GM04504 (cell line): Measurements from ENCODE around the gene RAD51B.

ENCODE experiments used
- DNase-seq: peaks from one replicate; pipeline ENCODE4 v3.0.0-alpha.2; 2012; ENCODE audit warnings: low read depth

RAD51B gene

DNA sequence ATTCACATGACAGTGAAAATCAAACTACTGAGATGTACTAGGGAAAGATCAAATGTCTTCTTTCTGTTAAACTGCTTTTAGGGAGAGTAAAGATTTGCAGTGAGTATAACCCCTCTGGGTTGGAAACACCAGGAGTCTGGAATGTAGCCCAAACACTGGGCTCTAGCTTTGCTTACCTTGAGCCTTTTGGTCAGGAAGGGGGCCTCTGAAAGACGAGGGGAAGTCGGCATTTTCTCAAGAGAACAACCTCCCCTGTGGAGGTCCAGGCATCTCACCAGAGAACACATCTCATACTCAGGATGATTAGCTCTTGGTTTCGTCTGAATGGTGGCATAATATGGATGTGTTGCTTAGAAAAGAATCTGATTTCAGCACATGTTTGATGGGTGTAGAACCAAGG is 804.2 kb downstream of the RAD51B start:
- no peak for DNase-seq

DNA sequence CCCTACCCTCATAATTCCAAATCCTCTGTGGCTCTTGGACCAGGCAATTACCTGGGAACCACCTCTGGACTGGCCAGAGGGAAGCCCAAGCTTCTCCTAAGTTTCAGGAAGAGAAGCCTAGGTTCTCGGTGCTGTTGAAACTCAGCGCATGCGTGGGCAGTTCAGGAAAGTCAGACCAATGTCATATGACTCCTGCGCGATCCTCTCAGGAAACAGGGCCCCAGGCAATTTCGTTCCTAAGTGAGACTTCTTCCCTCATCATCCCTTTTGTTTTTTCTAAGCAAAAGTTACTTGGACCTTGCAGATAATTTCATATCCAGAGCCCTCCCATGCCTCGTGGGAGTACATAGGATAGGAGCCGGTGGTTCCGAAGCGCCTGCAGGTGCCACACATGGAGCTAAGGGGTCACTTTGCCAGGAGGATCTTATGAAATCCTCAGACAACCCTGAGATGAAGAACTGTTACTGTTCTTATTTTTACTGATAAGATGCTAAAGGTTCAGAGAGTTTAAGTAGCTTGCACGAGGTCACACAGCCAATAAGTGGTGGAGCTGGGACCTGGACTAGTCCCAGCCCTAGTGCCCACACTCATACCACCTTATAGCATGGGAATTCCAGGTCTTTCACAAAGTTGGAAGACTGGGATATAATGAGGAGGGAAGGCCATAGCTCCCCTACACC is 805.1 kb downstream of the RAD51B start:
- no peak for DNase-seq

DNA sequence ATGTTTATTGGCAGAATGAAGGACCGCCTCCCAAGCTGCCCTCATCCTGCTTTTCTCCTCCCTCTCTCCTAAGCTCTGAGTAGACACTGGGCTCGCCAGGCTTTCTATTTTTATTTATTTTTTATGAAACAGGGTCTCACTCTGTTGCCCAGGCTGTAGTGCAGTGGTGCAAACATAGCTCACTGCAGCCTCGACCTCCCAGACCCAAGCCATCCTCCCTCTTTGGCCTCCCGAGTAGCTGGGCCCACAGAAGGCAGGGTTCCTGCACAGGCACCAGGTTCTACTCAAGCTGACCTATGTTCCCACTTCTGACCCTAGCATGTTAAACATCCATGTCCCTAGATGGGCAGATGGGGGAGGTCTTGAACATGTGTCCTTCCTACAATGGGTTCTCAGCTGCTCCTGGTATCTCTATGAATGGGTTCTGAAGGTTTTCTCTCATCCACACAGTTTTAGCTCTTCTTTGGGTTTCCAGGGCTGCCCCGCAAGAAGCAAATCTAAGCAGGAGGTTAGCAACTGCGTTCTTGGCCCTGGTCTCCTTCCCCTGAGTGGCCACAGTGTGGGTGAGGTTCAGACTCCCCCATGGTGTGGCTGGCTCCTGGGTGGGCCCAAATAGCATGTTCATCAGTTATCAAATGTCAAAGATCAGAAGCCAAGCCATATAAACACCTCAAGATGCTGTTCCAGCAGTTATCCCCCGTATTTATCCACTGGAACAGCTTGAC is 805.9 kb downstream of the RAD51B start:
- no peak for DNase-seq

DNA sequence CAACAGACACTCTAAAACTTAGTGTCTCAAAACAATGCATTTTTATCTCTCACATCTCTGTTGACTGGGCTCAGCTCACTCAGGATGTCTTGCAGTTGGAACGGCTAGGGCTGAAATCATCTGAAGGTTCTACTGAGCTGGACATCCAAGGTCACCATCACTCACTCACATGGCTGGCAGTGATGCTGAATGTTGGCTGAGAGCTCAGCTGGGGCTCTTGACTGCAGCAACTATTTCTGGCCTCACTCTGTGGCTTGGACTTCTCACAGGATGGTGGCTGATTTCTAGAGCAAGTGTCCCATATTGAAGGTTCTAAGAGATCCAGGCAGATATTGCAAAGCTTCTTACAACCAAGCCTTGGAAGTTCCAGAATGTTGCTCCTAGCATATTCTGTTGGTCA is 806.8 kb downstream of the RAD51B start:
- no peak for DNase-seq

DNA sequence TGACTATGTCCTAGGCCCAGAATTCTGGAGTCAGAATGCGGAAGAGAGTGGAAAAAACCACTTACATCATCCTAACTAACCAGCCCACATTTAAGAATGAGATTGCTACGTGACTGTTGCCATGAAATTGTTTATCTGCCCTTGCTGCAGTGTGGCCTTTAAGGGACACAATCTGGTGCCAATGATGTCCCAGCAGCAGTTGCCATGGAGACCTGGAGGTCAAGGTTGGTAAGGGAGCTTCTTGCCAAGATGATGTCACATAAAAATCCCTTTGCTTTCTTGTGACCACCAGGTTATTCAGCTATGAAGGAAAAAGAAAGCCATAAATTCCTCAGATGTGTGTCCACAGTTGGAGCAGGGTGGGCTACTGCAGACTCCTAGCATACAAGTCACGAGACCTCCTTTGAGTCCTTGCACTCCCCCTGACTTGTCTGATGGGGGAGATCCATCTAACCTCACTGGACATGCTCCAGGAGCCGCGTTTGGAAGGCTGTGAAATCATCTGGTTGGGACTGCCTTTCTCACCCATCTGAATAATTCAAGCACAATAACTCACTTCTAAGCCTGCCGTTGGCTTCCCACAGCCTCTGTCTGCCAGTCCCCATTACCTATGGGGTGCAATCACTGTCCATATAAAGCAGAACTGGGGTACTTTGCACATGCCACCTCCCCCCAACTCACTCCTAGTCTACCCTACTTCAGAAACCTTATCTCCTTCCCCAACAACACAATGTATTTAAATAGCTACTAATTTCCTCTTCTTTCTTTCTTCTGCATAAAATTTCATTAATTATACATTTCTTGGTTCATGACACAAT is 807.7 kb downstream of the RAD51B start:
- DNase-seq: no peak

DNA sequence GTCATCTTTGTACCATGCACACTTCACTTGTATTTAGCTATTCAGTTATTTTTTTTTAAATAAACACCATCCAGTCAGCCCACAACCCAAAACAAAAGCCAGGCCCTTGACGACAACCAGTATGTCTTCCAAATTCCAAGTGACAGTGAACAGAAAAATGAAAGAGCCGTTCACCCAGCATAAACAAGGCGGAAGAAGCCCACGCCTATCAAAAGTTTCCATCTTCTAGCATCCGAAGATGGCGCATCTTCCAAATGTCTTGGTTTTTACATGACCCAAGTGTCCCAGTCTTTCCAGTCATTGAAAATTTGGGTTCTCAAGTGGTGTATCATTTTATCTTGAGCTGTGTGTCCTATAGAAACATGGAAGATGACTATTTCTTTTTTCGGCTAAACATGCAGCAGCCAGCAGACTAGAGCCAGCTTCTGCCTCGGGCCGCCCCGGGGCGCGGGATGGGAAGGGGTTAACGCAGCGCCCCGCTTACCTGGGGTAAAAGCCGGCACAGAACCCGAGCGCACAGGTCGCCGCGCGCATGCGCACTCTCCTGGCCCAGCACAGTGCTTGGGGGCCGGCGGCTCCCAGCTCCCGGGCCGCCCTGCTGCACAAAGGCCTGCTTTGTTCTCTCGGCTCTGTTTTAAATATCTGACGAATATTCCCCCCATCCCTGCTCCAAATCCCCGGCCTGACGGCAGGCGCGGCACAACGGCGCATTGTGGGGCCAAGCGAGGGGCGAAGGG is 808.5 kb downstream of the RAD51B start:
- no peak for DNase-seq

DNA sequence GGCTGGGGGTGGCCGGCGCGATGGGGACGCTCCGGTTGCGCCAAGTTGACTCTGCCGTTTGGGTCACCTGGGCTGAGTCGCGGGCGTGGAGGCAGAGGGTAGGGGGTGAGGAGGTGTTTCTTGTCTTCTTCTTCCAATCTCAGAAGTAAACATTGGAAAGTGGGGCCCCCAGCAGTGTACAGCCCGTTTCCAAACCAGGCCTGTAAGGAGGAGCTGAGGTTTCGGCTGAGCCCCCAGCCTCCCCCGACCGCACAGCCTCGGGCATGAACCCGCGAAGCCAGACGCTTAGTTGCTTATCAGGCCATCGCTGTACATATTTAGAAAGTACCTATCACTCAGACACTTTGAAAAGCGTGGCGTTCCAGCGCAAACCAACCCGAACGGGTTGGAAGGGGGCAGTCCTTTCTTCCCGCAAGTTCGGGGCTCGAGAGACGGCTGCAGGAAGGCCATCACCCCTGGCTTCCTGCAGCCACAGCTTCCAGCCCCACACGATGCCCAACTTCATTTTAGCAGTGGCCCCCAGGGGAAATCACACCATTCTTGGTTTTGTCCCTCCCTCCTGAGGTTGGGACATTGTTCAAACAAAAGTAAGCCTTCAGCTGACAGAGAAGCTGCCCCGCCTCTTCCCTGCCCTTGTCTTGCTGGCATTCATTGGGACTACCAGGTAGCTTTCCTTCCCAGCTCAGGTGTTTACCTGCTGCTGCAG is 809.2 kb downstream of the RAD51B start:
- no peak for DNase-seq

DNA sequence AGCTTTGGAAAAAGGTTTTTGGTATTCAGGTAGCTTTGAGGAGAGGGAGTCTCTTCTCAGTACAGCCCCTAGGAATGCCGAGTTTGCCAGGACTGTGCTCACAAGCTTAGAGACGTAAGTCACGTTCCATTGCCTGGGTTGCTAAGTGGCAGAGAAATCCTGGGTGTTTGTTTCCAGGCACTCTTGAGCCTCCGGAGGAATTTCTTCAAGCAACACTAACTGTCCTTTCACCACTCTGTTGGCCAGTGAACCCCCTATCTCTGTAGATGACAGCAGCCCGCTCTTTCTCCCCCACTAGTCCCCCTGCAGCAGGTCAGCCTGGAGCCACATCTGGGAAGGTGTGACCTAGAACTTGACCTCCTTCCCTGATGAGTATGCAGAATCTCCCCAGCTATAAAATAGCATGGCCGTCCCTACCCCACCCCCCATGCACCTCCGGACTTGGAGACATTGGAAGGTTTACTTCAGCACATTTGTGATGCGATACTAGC is 810.5 kb downstream of the RAD51B start:
- DNase-seq: no peak

DNA sequence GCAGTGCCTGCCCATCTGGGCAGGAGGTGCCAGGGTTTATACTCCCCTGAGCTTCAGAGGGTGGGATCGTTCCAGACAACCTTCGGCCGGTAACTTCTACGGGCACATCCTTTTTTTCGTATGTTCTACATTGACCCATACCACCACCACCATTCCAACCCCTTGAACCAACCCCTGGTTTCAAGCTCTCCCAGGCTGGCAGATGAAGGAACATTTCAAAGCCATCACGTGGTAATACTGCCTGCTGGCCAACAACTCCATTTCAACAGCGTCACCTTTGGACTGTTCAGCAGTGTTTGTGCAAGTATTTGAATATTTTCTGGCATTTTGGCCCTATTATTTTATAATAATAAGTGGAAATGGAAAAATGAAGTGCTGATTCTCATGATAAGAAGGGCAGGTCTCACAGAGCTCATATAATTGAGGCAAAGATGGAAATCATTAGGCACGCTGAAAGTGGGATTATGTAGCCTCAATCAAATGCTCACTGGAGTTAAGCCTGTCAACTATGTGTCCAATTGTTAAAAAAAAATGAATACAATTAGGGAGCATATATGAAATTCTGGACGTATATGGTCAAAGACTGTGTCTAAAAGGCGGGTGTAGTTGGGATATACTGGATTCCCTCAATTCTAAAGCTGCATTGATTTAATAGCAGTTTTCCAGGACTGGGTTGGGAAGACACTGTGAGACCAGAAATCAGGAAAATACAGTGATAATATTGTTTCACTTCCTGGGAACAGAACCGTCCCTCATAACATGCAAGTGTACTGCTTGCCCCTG is 811.2 kb downstream of the RAD51B start:
- no peak for DNase-seq

DNA sequence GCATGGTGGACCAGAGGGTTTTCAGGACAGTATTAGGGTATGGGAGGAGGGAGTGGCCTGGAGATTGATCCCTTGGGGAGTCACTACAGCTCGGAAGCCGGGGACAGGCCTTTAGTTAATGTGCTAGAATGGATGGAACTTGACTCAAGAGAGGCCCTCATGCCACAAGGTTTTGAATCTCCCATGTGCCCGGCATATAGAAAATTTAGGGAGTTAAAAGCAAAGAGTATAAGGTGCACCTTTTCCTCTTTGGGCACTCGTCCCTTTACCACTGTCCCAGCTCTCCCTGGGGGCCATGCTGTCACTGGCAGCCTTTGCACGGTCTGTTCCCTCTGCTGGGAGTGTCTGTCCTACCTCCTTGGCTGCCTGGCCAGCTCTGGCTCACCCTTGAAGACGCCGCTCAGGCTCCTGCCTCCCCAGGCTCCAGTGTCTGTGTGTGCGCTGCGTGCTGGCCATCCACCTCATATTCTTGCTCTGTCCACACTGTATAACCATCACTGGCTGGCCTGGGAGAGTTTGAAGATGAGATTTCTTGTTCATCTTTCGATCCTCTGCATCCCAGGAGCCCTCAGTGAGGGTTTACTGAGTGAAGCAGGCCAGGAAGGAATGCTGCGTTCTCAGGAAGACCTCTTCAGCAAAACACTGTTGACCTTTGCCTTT is 811.9 kb downstream of the RAD51B start:
- no peak for DNase-seq

DNA sequence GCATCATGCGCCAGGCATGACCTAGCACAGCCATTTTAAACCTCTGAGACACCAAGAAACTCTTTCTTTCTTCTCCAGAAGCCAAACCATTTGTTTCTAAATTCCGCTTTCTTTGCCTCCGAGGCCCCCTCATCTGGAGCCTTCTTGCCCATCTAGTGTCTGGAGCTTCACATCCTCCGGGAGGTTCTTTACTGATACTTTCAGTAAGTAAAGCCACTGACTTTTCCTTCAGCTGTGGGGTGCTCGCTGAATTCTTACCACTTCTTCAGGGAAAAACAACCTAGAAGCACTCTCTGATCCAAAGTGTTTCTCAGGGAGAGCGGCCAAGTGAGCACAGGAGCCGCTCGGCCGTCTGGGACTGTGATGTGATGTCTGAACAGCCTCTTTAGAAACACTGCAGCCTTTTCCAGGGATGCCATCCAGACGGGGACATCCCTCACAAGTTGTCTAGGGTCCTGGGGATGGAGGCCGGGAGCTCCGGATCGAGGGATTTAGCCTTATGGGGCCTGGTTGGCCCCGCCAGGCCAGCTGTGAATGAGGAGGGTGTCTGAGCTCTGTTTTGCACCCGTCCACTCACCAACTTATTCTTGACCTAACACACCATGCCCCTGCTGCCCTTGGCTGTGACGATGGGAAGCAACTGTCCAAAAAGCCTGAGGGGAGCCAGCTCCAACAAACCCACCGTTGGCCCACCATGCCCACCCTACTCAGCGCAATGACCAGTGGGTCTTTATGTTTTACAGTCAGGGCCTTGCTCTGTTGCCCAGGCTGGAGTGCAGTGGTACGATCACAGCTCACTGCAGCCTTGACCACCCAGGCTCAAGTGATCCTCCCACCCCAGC is 812.7 kb downstream of the RAD51B start:
- no peak for DNase-seq

DNA sequence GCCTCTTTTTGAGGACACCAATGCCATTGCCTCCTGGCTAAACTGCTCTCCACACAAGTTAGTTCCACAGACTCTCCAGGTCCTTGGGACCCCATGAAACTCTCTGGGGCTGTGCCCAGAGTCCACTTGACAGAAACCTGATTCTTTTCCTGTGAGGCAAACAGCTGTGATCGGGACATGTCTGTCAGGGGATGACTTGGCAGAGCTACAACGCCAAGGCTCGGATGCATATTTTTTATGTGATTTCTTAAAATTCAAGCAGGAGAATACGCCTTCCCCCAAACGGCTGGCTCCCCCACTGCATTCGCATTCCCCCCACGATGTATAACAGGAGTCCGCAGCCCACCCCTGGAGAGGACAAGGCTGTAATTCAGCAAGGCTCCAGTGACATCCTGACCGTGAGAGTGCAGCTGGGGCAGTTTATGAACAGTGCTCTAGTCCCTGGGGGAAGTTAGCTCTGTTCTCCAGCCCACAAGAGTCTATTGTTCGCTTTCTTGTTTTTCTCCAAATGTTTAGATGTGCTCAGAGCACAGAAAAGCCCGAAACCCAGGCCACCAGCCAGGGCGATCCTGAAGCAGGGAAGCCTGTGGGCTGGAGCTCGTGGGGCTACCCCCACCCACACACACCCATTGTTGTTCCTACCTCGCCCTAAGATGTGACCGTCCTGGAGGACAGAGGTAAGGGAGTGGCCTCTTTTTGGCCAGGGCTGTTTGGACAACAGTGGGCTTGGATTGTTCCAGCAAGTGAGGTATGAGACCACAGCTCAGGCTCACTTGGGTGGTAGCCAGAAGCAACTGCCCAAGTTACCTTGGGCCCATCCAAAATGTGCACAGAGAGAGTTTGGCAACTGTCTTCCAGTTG is 813.8 kb downstream of the RAD51B start:
- no peak for DNase-seq

DNA sequence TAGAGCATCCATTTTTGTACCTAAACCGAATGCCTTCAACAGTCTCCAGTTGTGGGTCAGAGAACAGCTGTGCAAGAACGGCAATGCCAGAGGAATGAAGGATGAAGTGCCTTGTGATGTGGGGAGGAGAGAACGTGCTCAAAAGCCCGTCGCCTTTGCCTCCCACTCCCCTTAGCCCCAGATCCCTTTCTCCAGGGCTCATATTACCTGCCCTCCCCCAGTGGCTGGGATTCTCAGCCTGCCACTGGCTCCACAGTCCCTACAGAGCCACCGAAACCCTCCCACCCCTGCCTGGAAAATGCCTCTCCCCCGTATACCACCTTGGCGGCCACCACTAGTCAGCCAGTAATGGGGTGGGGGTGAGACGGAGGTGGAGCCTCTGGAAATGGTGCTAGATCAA is 814.8 kb downstream of the RAD51B start:
- DNase-seq: no peak

DNA sequence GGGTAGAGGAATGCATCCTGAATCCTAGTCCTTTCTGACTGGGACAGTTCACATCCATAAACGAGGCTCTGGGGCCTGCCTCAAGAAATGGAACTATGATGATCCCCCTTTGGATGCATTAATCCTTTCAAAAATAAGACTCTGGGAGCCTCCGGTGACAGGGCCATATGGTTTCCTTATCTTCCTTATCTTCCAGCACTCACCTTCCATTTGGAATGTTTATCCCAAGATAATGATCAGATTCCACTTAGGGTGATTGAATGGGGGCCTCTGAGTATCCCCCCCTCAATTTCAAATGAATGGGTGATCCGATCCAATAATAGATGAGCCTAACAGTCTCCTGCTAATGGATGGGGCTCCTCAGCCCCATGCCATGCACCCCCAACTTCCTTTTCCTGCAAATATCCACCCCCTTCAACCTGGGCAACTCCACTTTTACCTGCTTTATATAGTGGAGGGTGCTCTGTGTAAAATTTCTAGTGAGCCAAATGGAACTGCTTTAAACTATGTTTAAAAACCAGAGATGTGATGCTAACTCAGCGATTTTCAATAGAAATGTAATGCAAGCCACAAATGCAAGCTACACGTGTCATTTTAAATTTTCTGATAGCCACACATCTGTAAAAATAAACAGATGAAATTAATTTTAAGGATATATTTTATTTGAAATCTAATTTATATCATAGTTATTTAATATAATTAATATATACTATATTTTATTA is 815.5 kb downstream of the RAD51B start:
- no peak for DNase-seq

DNA sequence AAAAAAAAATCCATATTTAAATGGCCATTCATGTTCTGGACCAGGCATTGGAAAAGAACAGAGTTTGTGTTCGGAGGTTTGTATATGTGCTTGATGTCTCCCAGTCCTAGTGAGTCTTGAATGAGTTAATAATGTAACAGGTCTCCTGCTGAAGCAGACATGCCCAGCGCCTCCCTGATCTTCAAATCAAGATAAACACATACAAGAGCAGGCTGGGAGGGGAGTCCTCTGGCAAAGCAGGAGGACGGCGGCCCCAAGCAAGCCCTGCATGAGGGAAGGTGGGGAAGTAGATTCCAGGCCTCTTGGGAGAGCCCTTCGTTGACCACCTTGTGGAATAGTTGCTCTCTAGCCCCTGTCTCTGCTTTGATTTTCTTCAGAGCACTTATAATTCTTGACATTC is 817.0 kb downstream of the RAD51B start:
- no peak for DNase-seq

DNA sequence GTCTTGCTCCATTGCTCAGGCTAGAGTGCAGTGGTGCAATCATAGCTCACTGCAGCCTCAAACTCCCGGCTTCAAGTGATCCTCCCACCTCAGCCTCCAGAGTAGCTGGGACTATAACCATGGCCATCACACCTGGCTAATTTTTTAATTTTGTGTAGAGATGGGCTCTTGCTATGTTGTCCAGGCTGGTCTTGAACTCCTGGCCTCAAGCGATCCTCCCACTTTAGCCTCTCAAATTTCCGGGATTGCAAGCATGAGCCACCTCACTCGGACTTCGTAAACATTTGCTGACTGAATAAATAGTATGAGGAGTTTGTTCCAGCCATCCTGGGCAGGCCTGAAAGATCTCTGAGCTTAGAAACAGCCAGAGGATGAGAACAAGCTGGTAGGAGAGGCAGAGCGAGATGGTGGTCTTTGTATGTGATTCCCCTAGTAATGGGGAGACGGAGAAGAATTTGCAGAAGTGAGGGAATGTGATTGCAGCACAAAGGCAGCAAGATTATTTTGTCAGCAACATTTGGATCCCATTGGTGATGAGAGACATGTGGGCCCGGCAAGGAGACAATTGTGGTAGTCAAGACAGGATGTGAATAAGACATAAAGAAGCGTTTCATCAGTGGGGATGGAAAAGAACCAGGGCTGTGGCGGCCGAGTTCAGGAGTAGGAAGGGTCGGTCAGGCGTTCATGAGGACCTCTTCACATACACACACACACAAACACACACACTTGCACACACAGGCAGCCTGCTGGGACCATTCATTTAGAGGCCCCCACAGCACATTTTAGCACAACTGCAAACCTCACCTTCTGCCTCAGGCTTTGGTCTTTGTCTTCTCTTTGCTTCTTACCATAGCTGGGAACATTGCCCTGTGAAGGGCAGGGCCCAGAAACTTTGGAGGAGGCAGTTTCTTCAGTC is 817.8 kb downstream of the RAD51B start:
- DNase-seq: peak; percentile 68
